Mesothelial cell of epicardium (in vitro differentiated cells): ENCODE results near the gene PTS. TPM values are rescaled to one million over a fixed set of nuclear protein-coding genes. Genes with fewer than 3 reads are reported as not detected.

ENCODE experiments used
- DNase-seq, 2 experiments: peaks; one replicate each; pipeline ENCODE4 v3.0.0; 2021; ENCODE audit warnings: low spot score in 2 of 2; ENCODE audit not compliant: unreplicated experiment in 2 of 2
- H3K27ac Mint-ChIP-seq: 2 replicates; pipeline ENCODE4 v1.8.0; 2021; ENCODE audit warnings: mixed read lengths
- H3K27me3 Mint-ChIP-seq: 2 replicates; pipeline ENCODE4 v1.8.0; 2021; ENCODE audit warnings: low read depth, mixed read lengths
- H3K36me3 Mint-ChIP-seq: 2 replicates; pipeline ENCODE4 v1.8.0; 2021; ENCODE audit warnings: mixed read lengths
- H3K4me1 Mint-ChIP-seq: 2 replicates; pipeline ENCODE4 v1.8.0; 2021; ENCODE audit warnings: mixed read lengths
- H3K4me3 Mint-ChIP-seq: 2 replicates; pipeline ENCODE4 v1.8.0; 2021; ENCODE audit warnings: mild to moderate bottlenecking, moderate library complexity, mixed read lengths
- H3K9me3 Mint-ChIP-seq: 2 replicates; pipeline ENCODE4 v1.8.0; 2021; ENCODE audit warnings: mixed read lengths
- CTCF ChIP-seq: fragments of 200-600 bp; sonication (generic); IDR thresholded peaks from one replicate; pipeline ENCODE4 v1.5.0; 2021; ENCODE audit warnings: antibody characterized with exemption; ENCODE audit not compliant: unreplicated experiment
- total RNA-seq: library from RNA; stranded (reverse); gene quantifications from 3 replicates; pipeline ENCODE4 v1.2.1, GENCODE V29; 2021

Gene PTS
- total RNA-seq, 1 donor from 2014 or later: 56.2 TPM

GRCh38 chr11:112222303-112222702 is 3.9 kb upstream of the PTS start:
- TF ChIP-seq CTCF: no peak
- Mint-ChIP-seq H3K9me3 (no peaks in the 10 kb centered on the region), H3K4me1 (peaks cover 25% of the 10 kb centered on the region), H3K4me3 (no peak overlapping the region), H3K27me3 (no peaks in the 10 kb centered on the region), H3K36me3 (peaks cover 12% of the 10 kb centered on the region), H3K27ac (peak overlapping the region; percentile 71)
- no peak for DNase-seq

- TF ChIP-seq CTCF: no peak
- no peak overlapping the region for H3K4me3 Mint-ChIP-seq
- DNase-seq: no peak
- peak overlapping the region; percentile 9 for H3K27ac Mint-ChIP-seq
- no peaks in the 10 kb centered on the region for H3K9me3 Mint-ChIP-seq
- H3K36me3 Mint-ChIP-seq: peaks cover 10% of the 10 kb centered on the region
- H3K27me3 Mint-ChIP-seq: no peaks in the 10 kb centered on the region
- peaks cover 33% of the 10 kb centered on the region for H3K4me1 Mint-ChIP-seq
Observed at GRCh38 chr11:112223121-112223520, 3.1 kb upstream of the PTS start.

- Mint-ChIP-seq H3K4me1 (peaks cover 37% of the 10 kb centered on the region), H3K27me3 (no peaks in the 10 kb centered on the region), H3K9me3 (no peaks in the 10 kb centered on the region), H3K4me3 (no peak overlapping the region), H3K36me3 (peaks cover 15% of the 10 kb centered on the region), H3K27ac (no peak overlapping the region)
- no peak for TF ChIP-seq CTCF
- no peak for DNase-seq
Observed at GRCh38 chr11:112223754-112224532, 2.3 kb upstream of the PTS start.

- no peak for TF ChIP-seq CTCF
- H3K27me3 Mint-ChIP-seq: no peaks in the 10 kb centered on the region
- H3K36me3 Mint-ChIP-seq: peaks cover 24% of the 10 kb centered on the region
- no peak for DNase-seq
- no peaks in the 10 kb centered on the region for H3K9me3 Mint-ChIP-seq
- peaks cover 29% of the 10 kb centered on the region for H3K4me1 Mint-ChIP-seq
- peak overlapping the region; percentile 86 for H3K27ac Mint-ChIP-seq
- H3K4me3 Mint-ChIP-seq: peak overlapping the region; percentile 88
Observed at GRCh38 chr11:112225753-112226061, 521 bp upstream of the PTS start.

GRCh38 chr11:112226831-112227401 is 688 bp downstream of the PTS start:
- H3K4me3 Mint-ChIP-seq: peak overlapping the region; percentile 88
- TF ChIP-seq CTCF: no peak

More at GRCh38 chr11:112226831-112227401, 688 bp downstream of the PTS start:
- H3K27me3 Mint-ChIP-seq: no peaks in the 10 kb centered on the region
- H3K36me3 Mint-ChIP-seq: peaks cover 24% of the 10 kb centered on the region
- H3K27ac Mint-ChIP-seq: peak overlapping the region; percentile 86
- no peak for DNase-seq
- H3K4me1 Mint-ChIP-seq: peaks cover 23% of the 10 kb centered on the region
- no peaks in the 10 kb centered on the region for H3K9me3 Mint-ChIP-seq
